SH-SY5Y (cell line): Measurements from ENCODE around the gene ACTL6B.

Experiments
- GATA2 ChIP-seq: IDR thresholded peaks from 2 replicates; pipeline ENCODE4 v1.6.1; 2011; ENCODE audit warnings: mild to moderate bottlenecking, low read depth, low read length
- GATA3 ChIP-seq: IDR thresholded peaks from 2 replicates; pipeline ENCODE4 v1.6.1; 2011; ENCODE audit warnings: low read depth, mild to moderate bottlenecking, low read length, moderate library complexity

GRCh38 chr7:100612730-100613390 is 43.4 kb downstream of the ACTL6B start:
- TF ChIP-seq GATA3 (no peak), GATA2 (no peak)
